A549 treated with DMSO at 1 μM for 4 hours (cell line): Measurements from ENCODE around the gene SGK1. TPM values are rescaled to one million over a fixed set of nuclear protein-coding genes. Genes with fewer than 3 reads are reported as not detected.

Experiments used
- total RNA-seq: library from RNA; stranded (reverse); fragments of 200-300 nt; extraction: Qiagen RNA extraction; gene quantifications from 5 replicates; pipeline ENCODE4 v1.2.3, GENCODE V29; 2022; ENCODE audit warnings: low read depth

SGK1 gene
- 38.5 to 54.2 TPM (median 45.3 TPM) in 5 replicates for total RNA-seq

DNA sequence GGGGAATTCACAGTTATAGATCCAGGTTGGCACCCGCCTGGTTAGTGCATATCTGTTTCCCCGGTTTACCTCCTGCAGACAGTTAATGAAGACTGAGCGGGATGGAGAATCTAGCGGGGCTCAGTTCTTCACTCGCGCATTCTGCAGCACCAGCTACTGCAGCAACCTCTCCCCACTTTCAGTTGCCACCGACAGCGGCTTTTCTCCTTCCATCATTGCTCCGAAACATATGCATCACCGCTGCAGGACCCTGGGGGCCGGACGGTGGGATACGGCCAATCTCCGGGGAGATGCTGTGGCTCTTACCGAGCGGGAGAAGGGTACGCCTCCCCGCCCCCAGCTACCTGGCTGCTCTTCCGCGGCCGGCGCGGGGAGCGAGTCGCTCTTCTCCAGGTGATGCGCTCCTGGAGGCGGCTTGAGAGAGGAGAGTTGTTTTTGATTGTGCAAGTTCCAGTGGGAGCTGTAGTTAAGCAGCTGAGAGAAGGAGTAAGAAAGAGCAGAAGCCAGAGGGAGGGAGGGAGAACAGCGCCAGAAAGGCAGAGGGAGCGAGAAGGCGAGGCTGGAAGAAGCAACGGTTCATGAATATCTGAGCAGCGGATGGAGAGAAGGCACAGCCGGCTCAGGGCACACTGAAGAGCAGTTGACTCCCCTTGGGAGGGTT lies at the start of gene SGK1:
SGK1 (minus strand) TSS at position 642 of the 661 bp plus-strand sequence. CDS start 652 bp downstream, outside the sequence.

